NCI-H146 treated with DMSO at 0.1 percent for 48 hours (cell line): ENCODE measurements around the gene IKZF3.

ENCODE experiments used
- DNase-seq: peaks from one replicate; lab custom pipeline; 2025; ENCODE audit not compliant: unreplicated experiment; lab: John Stamatoyannopoulos, UW

Gene IKZF3

GRCh38 chr17:39818358-39819000, 45.6 kb downstream of the IKZF3 start:
- DNase-seq = no peak

GRCh38 chr17:39816272-39816671, 47.8 kb downstream of the IKZF3 start:
- no peak for DNase-seq

GRCh38 chr17:39814497-39814896, 49.6 kb downstream of the IKZF3 start:
- DNase-seq = no peak

- DNase-seq = no peak
Observed at GRCh38 chr17:39813631-39814030, 50.5 kb downstream of the IKZF3 start.

- DNase-seq = no peak
Observed at GRCh38 chr17:39812466-39812865, 51.6 kb downstream of the IKZF3 start.

GRCh38 chr17:39810939-39811728, 53.0 kb downstream of the IKZF3 start:
- no peak for DNase-seq

- no peak for DNase-seq
Observed at GRCh38 chr17:39809221-39809620, 54.9 kb downstream of the IKZF3 start.

- DNase-seq = no peak
Observed at GRCh38 chr17:39808409-39808997, 55.6 kb downstream of the IKZF3 start.

GRCh38 chr17:39804839-39805238, 59.3 kb downstream of the IKZF3 start:
- no peak for DNase-seq

- DNase-seq = no peak
Observed at GRCh38 chr17:39801055-39801454, 63.1 kb downstream of the IKZF3 start.

GRCh38 chr17:39800540-39800939, 63.6 kb downstream of the IKZF3 start:
- no peak for DNase-seq

- DNase-seq = no peak
Observed at GRCh38 chr17:39799395-39799794, 64.7 kb downstream of the IKZF3 start.

- no peak for DNase-seq
Observed at GRCh38 chr17:39794249-39794970, 69.7 kb downstream of the IKZF3 start.

- DNase-seq = no peak
Observed at GRCh38 chr17:39793301-39793872, 70.7 kb downstream of the IKZF3 start.

GRCh38 chr17:39792526-39793221, 71.4 kb downstream of the IKZF3 start:
- no peak for DNase-seq

GRCh38 chr17:39791111-39791992, 72.8 kb downstream of the IKZF3 start:
- no peak for DNase-seq

- no peak for DNase-seq
Observed at GRCh38 chr17:39787743-39788484, 76.2 kb downstream of the IKZF3 start.

- no peak for DNase-seq
Observed at GRCh38 chr17:39787041-39787440, 77.1 kb downstream of the IKZF3 start.

GRCh38 chr17:39782980-39783379, 81.1 kb downstream of the IKZF3 start:
- DNase-seq = no peak
